Metanephros (tissue), 1 donor: ENCODE measurements around the gene LDLR. TPM values are rescaled to one million over a fixed set of nuclear protein-coding genes. Genes with fewer than 3 reads are reported as not detected.

Experiments
- total RNA-seq: library from RNA; depleted of rRNA; stranded (reverse); fragments of >200 nt; gene quantifications from one replicate; pipeline ENCODE4 v1.2.3, GENCODE V29; 2014

The LDLR gene
- total RNA-seq, result 37.5 TPM

GRCh38 chr19:11089254-11090013 is at the start of gene LDLR:
LDLR (plus strand) TSS chr19:11089463; CDS start chr19:11089549, 86 bp downstream.

GRCh38 chr19:11155373-11156120 is 66.3 kb downstream of the LDLR start, which contains the start of gene SPC24:
SPC24 (minus strand) TSS chr19:11155782; CDS start chr19:11155776, 6 bp downstream.

Other genes with a start within 250 kb of the LDLR start
- 6.4 TPM for gene C19orf38, start 241.0 kb upstream of the LDLR start, total RNA-seq
- gene CARM1, start 217.9 kb upstream of the LDLR start, total RNA-seq, result 42.0 TPM
- 60.4 TPM for gene YIPF2, start 160.8 kb upstream of the LDLR start, total RNA-seq
- 37.7 TPM for gene TIMM29, start 160.7 kb upstream of the LDLR start, total RNA-seq
- gene SMARCA4, start 128.4 kb upstream of the LDLR start, total RNA-seq, result 124 TPM
- gene SPC24, start 66.3 kb downstream of the LDLR start, total RNA-seq, result 28.0 TPM
- 170 TPM for gene KANK2, start 108.1 kb downstream of the LDLR start, total RNA-seq
- gene ANGPTL8, start 150.2 kb downstream of the LDLR start, total RNA-seq, result 2.6 TPM
- 69.7 TPM for gene DOCK6, start 173.1 kb downstream of the LDLR start, total RNA-seq
- gene TSPAN16, start 206.7 kb downstream of the LDLR start, total RNA-seq, result not detected